TTC549 (cell line): ENCODE results near the gene TMBIM6.
"Not testable (repeated sequence)": the region's sequence is repeated elsewhere in the genome, so short reads cannot be mapped to it uniquely, and the experiment has no call there.

Experiments
- FAIRE-seq: peaks from 2 replicates; lab custom pipeline; 2012; peaks lifted over from hg19 to GRCh38; lab: Jason Lieb, UNC

Gene TMBIM6

DNA sequence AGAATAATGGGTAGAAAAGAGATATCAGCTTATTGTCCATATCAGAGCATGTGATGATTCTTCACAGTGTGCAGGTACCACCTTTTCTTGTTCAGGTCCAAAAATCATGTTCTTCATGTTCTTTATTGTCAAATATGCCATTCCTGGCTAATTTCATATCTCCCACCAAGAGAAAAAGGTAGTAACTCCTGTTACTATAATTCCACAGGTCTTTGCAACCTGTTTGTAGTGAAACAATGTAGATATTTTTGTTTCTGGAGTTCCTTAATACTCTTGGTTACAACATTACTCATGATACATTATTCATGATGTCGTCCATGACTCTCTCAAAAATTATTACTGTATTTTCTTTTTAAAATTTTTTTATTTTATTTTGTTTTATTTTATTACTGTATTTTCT lies 11.3 kb upstream of the TMBIM6 start:
- FAIRE-seq = no peak

DNA sequence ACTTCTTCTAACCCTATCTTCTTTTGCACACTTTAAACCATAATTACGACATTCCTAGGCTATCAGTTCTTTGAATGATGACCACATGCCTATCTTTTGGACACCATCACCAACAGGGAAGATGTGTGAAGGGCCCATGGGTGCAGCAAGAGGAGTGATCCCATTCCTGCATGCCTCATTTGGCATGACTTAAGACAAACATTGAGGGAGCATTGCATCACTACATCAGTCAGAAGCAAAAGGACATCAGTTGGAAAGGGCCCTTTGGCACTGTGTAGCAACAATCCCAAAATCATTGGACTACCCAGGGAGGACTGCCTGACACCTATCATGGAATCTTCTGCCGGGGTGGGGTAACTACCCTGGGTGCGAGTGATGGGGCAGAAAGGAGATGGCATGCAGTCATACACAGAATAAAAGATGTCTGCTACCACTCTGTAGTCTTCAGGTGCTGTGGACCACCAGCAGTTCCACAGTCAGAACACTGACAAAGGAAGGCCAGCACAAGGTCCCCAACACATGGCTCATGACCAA lies 10.7 kb upstream of the TMBIM6 start:
- no peak for FAIRE-seq

DNA sequence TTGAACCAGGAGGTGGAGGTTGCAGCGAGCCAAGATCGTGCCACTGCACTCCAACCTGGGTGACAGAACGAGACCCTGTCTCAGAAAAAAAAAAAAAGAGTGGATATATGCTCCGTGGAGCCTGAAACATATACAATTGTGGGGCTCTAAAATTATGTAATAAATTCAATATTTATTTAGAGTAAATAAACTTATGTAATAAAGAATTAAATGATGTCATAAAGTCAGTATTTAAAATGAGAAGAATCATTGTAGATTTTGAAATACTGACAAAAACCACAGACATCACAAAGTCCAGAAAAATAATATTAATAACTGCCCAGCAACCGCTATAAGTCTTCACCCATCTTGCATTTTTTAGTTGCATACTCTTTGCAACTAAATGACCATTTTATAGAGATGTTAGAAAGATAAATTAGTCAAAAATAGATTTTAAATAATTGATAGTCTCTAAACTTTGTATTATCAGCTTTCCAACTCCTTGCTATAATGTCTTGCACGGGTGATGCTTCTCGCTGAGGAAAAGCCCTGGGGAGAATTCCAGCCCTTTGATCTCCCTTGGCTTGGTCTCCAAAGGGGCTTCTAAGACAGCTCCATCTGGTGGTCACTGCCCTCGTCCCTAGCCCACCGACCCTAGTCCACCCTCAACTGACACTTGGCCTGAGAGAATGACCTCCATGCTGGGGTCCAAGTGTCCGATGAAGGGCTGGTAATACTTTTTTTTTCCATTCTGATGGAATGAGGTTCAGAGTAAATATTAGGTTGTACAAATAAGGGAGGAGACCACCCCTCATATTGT lies 7.9 kb upstream of the TMBIM6 start:
- FAIRE-seq = no peak

DNA sequence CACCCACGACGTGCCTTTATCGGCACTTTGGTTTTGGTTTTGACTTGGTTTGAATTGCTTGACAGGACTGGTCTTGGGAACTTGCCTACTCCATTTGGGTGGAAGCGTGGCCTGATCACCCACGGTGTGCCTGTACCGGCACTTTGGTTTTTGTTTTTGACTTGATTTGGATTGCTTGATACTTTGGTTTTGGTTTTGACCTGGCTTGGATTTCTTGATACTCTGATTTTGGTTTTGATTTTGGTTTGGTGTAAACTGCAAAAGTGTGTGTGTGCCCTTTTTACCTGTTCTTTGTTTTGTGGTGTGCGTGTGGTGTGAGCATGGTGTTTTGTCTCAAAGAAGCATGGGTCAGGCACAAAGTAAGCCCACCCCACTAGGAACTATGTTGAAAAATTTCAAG lies 6.5 kb upstream of the TMBIM6 start:
- FAIRE-seq = not testable (repeated sequence)

DNA sequence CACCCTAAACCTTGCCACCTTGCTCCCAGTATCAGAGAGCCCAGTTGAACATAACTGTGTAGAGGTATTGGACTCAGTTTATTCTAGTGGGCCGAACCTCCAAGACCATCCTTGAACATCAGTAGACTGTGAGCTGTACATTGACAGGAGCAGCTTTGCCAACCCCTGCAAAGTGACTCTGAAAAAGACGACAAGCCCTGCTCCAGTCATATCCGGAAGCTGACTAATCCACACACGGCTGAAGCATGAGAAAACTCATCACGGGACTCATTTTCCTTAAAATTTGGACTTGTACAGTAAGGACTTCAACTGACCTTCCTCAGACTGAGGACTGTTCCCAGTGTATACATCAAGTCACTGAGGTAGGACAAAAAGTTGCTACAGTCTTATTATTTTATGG lies 2.6 kb upstream of the TMBIM6 start:
- not testable (repeated sequence) for FAIRE-seq

DNA sequence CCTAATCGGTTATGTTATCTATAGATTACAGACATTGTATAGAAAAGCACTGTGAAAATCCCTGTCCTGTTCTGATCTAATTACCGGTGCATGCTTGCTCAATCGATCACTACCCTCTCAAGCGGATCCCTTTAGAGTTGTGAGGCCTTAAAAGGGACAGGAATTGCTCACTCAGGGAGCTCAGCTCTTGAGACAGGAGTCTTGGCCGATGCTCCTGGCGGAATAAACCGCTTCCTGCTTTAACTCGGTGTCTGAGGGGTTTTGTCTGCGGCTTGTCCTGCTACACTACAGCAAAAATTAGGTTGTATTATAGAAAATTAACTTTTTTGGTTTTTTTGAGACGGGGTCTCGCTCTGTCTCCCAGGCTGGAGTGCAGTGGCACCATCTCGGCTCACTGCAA lies 1.1 kb upstream of the TMBIM6 start:
- not testable (repeated sequence) for FAIRE-seq

DNA sequence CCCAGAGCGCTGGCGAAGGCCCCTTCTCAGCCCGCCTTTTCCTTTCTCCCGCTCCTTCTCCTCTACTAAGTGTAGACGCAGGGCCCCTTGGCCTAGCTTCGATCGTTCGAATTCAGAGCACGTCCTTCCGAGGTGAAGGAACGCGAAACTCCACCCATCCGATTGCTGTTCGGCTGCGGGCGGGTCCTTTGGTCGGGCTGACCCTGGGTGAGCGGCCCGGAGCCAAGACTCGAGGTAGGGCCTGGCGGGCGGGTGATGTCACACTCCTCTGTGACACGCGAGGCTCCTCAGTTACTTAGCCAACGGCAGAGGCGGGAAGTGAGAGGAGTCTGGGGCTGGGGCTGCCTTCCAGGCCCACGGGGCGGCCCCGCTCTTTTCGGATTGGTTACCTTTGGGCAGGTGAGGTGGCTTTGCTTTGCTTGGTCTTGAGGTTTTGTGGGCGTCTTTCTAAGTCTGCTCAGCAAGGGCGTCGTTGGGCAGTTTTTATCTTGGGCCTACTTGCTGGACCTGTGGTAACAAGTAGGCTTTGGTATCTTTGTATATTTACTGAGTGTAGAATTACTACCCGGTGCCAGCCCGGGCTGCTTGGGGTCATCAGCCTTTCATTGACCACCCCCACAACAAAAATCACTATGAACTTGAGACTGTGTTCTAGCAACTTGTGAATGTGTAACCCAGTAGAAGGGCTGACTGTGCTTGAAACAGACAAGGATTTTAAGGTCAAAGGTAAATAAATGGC lies 694 bp downstream of the TMBIM6 start:
- FAIRE-seq = no peak

DNA sequence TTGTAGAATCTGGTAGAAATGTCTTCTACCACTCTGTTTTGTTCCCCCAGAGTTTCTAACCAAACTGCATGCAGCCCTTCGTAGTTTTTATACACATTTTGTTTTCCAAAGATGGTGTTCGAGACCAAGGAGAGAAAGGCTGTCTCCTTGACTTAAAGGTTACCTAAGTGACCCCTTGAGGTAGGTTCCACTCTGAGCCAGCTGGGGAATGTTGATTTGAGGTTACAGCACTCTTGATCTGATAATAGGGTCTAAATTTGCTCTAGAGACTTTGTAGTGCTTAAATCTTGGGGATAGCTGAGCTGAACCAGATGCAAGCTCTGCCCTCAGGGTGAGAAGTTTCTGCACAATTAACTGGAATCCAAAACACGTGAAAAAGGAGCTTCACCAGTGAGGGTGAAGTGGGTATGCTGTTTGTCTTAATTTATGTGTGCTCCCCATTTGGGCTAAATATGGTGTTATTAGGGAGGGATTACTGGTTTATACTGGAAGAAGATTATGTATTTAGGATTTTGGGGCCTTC lies 3.1 kb downstream of the TMBIM6 start:
- no peak for FAIRE-seq

DNA sequence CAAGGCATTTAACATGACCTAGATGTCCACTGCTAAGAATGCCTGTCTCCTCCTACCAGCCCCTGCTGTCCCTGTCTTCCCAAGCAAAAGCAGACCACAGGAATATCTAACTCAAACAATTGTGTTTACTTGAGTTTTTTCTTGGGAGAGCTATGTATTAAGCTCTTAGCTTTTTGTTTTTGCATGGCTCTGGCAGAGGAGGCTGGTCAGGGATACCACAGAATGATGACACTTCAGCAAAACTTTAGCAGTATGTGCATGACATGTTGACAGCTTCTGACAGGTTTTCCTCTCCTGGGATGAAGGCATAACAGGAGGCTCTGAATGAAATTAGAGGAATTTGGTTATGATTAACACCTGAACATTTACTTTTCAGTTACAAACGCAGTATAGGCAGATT lies 6.9 kb downstream of the TMBIM6 start:
- no peak for FAIRE-seq

DNA sequence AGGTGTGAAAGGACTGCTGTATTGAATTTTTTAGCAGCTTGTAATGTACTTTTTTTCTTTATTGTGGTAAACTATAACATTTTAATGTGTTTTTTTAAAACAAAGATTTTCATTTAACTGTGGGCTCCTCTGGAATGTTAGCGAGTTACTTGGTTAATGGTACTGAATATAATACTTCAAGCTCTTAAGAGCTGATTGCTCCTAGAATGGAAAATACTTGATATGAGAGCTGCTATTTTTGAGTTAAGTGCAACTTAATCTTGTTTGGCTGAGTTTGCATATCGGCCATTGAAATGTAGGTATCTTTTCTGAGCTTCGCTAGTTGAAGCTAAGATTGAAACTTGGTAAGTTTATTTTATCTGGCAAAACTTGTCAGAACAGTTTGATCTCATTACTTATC lies 7.4 kb downstream of the TMBIM6 start:
- no peak for FAIRE-seq

DNA sequence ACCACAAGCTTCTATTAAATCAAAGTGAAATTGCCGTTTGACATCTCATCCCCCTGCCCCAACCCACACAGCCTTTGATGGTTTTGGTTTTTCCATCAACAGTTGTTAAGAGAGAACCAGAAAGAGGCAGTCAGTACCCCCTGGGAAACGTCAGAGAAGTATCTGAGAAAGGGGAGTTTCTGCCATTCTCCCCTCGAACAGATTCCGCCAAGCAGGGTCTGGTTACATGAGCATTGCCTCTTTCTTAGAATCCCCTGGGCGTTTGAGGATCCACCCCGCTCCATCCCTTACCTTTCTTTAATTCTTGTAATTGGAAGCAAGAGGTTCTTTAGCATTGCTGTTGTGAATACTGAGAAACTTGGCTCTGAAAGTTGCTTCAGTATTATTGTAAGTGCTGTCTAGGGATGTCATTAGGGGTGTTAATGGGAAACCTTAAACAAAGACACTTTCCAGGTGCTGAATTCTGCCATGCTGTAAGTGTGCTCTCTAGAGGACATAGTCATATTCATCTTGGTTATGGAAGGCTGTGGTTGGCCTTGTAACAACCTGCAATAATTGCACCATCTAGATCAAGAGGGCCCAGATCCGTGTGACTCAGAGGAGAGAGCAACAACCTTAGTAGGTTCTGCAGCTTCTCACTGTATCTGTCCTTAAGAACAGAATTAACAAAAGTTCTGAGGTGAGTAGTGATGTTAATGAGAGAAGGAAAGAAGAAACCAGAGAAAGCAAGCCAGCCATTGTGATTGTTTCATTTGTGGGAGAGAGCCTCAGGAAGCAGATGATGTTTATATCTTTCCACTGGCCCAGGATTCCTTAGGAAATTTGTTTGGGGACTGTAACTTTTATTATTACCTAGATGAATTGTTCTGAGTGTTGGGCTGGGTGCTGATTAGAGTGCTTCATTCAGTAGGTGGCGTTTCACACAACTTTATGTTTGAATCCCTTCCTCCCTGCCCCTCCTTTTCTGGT lies 9.0 kb downstream of the TMBIM6 start:
- no peak for FAIRE-seq

DNA sequence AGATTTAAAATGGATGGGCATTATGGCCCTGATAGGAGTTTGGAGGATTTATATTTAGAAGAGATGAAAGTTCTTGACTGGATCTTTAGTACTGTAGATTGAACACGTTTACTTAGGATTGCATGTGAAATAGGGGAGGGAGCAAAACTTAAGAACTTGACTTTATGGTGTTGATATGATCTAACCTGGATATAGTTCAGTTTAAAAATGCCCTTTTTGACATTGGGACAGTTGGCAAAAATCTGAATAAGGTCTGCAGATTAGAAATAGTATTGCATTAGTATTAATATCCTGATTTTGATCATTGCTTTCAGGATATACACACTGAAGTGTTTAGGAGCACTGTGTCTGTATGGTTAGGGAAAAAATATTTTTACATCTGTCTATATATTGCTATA lies 9.6 kb downstream of the TMBIM6 start:
- FAIRE-seq = no peak

DNA sequence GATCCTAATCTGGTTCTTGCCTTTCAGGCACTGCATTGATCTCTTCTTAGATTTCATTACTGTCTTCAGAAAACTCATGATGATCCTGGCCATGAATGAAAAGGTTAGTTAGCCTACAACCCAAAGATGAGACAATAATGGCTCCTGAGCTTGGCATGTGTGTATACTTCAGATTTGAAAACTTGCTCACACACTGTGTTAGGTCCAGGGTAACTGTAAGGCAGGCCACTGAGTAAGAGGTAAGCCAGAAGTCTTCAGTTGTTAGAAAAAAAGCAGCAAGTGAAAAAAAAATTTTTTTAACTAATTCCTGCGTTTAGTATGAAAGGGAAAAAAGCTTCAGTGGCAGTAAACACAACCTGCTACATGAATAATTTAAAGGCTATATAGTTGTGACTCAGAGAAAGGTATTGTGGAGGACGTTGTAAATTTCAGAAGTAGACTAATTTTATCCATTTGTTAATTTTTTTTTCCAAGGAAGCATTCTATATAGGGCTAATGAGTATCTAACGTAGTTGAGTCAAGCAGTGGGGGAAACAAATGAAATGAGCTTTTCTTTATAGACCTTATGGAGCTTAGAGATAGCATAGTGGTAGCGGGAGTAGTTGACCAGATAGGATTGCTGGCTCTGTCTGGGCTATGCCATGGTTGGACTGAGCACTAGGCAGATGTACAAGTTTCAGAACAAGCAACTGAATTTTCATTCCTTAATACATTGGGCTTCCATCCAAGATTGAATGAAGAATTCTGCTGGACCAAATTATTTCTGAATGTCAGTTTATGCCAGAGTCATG lies 20.5 kb downstream of the TMBIM6 start:
- no peak for FAIRE-seq

DNA sequence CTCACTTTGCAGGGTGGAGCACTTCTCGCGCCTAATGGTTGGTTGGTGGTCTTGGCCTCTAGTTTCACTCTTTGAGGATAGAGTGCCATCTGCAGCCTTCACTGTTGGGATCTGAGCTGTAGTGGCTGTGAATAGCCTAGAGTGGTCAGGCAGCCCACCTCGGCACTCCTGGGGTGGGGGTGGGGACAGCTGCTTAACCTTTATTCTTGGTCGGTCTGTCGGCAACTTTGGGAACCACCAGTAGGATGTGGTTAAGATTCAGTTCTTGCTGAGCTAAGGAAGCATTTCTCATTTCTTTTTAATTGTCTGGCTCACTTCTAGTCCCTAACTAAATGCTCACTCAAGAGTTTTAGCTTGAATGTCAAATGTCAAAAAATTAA lies 21.1 kb downstream of the TMBIM6 start:
- no peak for FAIRE-seq

DNA sequence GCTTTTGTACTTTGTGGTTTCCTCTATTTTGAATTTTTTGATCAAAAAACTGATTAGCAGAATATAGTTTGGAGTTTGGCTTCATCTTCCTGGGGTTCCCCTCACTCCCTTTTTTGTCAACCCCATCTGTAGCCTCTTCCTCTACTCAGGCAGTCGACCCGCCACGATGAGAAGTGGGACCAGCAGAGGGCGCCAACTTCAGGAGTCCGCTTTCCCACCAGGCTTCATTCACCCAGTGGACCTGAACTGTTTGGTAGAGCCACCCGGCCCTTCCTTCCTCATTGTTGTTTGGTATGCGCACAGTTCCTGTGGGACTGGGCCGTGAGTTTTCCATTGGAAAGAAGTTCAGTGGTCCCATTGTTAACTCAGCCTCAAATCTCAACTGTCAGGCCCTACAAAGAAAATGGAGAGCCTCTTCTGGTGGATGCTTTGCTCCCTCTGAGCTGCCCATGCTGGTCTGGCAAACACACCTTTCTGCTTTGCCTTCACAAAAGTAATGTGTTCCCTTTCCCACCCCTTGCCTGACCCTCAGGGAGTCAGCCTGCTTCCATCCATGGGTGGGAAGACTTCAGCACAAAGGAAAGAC lies 21.7 kb downstream of the TMBIM6 start:
- no peak for FAIRE-seq

DNA sequence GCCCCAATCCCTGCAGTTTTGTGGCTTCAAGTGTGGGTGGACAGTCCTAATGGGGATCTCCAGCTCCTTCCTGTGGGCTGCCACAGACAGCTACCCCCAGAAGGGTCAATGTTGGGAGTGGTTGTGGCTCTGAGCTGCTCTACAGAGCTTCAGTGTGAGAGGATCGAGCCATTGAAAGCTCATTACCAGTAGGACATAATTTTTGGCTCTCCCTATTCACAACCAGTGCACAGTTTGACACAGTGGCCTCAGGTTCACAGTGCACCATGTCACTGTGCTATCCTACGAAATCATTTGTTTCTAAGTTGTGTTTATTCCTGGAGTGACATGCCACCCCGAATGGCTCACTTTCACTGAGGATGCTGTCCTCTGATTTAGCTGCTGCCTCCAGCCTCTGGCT lies 22.8 kb downstream of the TMBIM6 start:
- FAIRE-seq = no peak

DNA sequence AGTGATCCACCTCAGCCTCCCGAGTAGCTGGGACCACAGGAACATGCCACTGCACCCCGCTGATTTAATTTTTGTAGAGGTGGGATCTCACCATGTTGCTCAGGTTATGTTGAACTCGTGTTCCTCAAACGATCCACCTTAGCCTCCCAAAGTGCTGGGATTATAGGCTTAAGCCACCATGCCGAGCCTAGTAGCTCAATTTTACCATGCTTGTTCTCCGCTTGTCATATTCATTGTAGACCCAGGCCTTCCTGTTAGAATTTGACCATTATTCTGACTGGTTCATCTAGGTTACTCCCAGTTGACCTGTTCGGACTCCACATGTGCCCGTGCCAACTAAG lies 24.7 kb downstream of the TMBIM6 start:
- FAIRE-seq = no peak

DNA sequence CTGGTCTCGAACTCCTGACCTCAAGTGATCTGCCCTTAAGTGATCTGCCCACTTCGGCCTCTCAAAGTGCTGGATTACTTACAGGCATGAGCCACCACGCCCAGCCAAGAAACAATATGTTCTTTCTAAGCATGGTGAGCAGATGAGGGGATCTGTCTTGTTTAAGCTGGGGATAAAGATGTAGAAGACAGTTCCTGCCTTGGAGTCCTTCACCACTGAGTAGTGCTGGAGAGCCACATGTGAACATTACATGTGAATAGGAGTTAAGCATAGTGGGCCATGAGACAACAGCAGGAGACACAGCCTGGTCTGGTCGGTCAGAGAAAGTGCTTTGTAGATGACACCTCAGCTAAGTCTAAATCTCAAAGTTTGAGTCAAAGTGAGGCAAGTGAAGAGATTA lies 26.0 kb downstream of the TMBIM6 start:
- no peak for FAIRE-seq

DNA sequence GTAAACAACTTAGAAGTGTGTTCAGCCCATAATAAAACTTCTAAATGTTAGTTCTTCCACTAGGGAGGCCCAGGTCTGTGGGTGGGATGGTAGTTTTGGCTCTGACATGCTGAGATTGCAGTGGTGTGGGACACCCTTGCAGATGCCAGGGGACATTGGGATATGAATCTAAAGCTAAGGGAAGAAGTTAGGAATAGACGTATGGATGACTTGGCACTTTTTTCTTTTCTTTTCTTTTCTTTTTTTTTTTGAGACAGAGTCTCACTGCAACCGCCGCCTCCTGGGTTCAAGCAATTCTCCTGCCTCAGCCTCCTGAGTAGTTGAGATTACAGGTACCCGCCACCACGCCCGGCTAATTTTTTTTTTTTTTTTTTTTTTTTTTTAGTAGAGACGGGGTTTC lies 31.7 kb downstream of the TMBIM6 start:
- FAIRE-seq = not testable (repeated sequence)

DNA sequence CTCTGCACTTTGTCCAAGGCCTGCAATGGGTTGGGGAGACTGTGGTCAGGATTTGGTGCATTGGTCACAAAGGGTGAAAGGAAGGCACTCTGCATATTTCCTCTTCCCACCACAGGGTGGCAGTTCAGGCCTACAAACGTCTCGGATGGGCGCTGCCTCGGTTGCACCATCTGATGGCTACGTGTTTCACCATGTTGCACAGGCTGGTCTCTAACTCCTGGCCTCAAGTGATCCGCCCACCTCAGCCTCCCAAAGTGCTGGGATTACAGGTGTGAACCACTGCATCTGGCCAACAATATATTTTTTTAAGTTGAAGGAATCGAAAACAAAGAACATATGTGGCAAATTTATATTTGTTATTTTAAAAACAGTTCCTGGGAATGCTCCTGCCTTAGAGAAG lies 35.1 kb downstream of the TMBIM6 start:
- FAIRE-seq = no peak

DNA sequence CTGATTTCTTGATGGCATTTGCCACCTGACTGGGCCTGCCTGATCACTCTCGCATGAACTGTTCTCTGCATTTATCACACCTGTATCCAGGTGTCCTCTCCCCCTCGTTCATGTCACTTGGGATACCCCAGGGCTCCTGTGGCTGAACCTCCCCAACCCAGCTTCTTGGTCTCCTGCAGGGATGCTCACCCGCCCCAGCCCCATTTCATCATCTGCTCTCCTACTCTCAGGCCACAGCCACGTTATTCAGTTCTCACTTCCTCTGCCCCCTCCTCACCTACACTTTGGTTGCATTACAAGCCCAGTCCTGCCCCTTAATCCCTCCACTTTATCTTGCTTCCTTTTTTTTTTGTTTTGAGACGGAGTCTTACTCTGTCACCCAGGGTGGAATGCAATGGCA lies 35.5 kb downstream of the TMBIM6 start:
- FAIRE-seq = no peak
